Measurements from ENCODE around the gene CLTC. TPM values are rescaled to one million over a fixed set of nuclear protein-coding genes. Genes with fewer than 3 reads are reported as not detected.

Gene CLTC
- polyA plus RNA-seq, 1 of the 3 experiments (the other 2 are of a cell fraction): 160 TPM

- CTCF ChIA-PET: interaction anchor here (1.0 to 1.2 kb wide), 2 partner anchors 11 to 26 kb away, joined by 3 to 4 read pairs; no protein-coding TSS in a partner anchor
- no peaks in the 10 kb centered on the region for H3K9me3 ChIP-seq
- peaks cover 78% of the 10 kb centered on the region for H3F3A ChIP-seq (replicated peaks; ENCODE audit: insufficient read depth)
- DNase-seq: no peak
- peaks cover 96% of the 10 kb centered on the region for H3K79me2 ChIP-seq (ENCODE audit: insufficient read depth)
- H3K4me2 ChIP-seq: no peak overlapping the region
- TF ChIP-seq JUND (IDR thresholded peaks at IDR 0.05) (no peak), CHD2 (IDR thresholded peaks at IDR 0.05; ENCODE audit: low read length, partially characterized antibody) (no peak), YY1 (IDR thresholded peaks at IDR 0.05; ENCODE audit: low read depth) (no peak), TCF12 (IDR thresholded peaks at IDR 0.05) (no peak), RCOR1 (IDR thresholded peaks at IDR 0.05; ENCODE audit: low read length) (no peak), ZBTB33 (IDR thresholded peaks at IDR 0.05; ENCODE audit: borderline replicate concordance, low read depth) (no peak), TEAD4 (IDR thresholded peaks at IDR 0.05; ENCODE audit: borderline replicate concordance, insufficient read depth) (no peak), RAD21 (IDR thresholded peaks at IDR 0.05; ENCODE audit: low read length) (no peak), REST (IDR thresholded peaks at IDR 0.05; ENCODE audit: low read depth, low read length) (no peak), FOXJ3 (CRISPR knock-in tag; IDR thresholded peaks at IDR 0.05) (no peak), MAX (IDR thresholded peaks at IDR 0.05; ENCODE audit: low read depth) (no peak), USF1 (IDR thresholded peaks at IDR 0.05; ENCODE audit: borderline replicate concordance, low read depth) (no peak), POLR2AphosphoS5 (IDR thresholded peaks at IDR 0.05; ENCODE audit: low read depth, low read length) (no peak), USF2 (IDR thresholded peaks at IDR 0.05; ENCODE audit: borderline replicate concordance, low read depth, low read length) (no peak), RXRA (IDR thresholded peaks at IDR 0.05; ENCODE audit: borderline replicate concordance, low read depth) (no peak)
- TF ChIP-seq, protein P1, sequence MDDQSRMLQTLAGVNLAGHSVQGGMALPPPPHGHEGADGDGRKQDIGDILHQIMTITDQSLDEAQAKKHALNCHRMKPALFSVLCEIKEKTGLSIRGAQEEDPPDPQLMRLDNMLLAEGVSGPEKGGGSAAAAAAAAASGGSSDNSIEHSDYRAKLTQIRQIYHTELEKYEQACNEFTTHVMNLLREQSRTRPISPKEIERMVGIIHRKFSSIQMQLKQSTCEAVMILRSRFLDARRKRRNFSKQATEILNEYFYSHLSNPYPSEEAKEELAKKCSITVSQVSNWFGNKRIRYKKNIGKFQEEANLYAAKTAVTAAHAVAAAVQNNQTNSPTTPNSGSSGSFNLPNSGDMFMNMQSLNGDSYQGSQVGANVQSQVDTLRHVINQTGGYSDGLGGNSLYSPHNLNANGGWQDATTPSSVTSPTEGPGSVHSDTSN (IDR thresholded peaks at IDR 0.05): no peak
- no peak overlapping the region for H3K9ac ChIP-seq
- peaks cover 59% of the 10 kb centered on the region for H4K20me1 ChIP-seq (ENCODE audit: insufficient read depth)
- H3K9me2 ChIP-seq: no peaks in the 10 kb centered on the region
- H2AFZ ChIP-seq (ENCODE audit: low read depth): no peak overlapping the region
- H3K27me3 ChIP-seq (ENCODE audit: insufficient read depth): no peaks in the 10 kb centered on the region
- no peak overlapping the region for H3K4me3 ChIP-seq (ENCODE audit: low read depth in 2 of 2, low read length in 1 of 2)
- 72% methylated on average over 3 of the region's 3 CpGs for WGBS (ENCODE audit: low lambda C conversion rate)
- peaks cover 84 to 86% of the 10 kb centered on the region in 2 experiments for H3K36me3 ChIP-seq (replicated peaks in 1 of 2; ENCODE audit: control insufficient read depth in 1 of 2, insufficient read depth in 2 of 2, low read length in 1 of 2)
- POLR2A ChIA-PET: no interaction called here
- peaks cover 0 to 6% of the 10 kb centered on the region in 2 experiments; a peak in 2 of 4 replicates for H3K4me1 ChIP-seq (ENCODE audit: control insufficient read depth in 1 of 2, insufficient read depth in 2 of 2, low read depth in 1 of 2, low read length in 1 of 2)
- H3K27ac ChIP-seq (ENCODE audit: low read depth in 2 of 2, low read length in 1 of 2): peak overlapping the region in 1 of 2 experiments; percentile 19; a peak in 1 of 4 replicates
Measured at GRCh38 chr17:59695945-59696681, 76.4 kb downstream of the CLTC start.

Data from SK-N-SH (cell line).